LHCN-M2 (cell line): ENCODE results near the gene TMEM212. TPM values are rescaled to one million over a fixed set of nuclear protein-coding genes. Genes with fewer than 3 reads are reported as not detected.
"Not testable (repeated sequence)": the region's sequence is repeated elsewhere in the genome, so short reads cannot be mapped to it uniquely, and the experiment has no call there.

Experiments used
- DNase-seq: peaks from one replicate; pipeline ENCODE4 v3.0.0-alpha.2; 2012; ENCODE audit warnings: low read depth
- total RNA-seq: library from RNA; depleted of rRNA; stranded (reverse); fragments of >200 nt; gene quantifications from 2 replicates; pipeline ENCODE4 v1.2.3, GENCODE V29; 2014; rRNA removed

TMEM212 gene
- total RNA-seq, 1 experiment from 2014 or later: not detected

GRCh38 chr3:171883893-171884279 is 40.7 kb downstream of the TMEM212 start:
- DNase-seq: no peak

DNA sequence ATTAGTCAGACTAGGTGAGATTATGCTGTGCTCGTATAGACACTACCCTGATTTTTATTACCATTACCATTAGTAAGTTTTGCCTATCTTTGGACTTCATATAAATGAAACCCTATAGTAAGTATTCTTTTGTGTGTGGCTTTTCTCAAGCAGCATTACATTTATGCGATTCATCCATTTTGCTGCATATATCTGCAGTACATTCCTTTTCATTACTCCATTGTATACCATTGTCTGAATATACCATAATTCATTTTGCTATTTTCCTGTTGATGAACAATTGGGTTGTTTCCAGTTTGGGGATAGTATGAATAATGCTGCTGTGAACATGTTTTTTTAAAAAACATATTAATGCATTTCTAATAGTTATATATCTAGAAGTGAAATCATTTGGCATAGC is 45.3 kb downstream of the TMEM212 start:
- no peak for DNase-seq

- no peak for DNase-seq
Measured at GRCh38 chr3:171890398-171890797, 47.2 kb downstream of the TMEM212 start.

DNA sequence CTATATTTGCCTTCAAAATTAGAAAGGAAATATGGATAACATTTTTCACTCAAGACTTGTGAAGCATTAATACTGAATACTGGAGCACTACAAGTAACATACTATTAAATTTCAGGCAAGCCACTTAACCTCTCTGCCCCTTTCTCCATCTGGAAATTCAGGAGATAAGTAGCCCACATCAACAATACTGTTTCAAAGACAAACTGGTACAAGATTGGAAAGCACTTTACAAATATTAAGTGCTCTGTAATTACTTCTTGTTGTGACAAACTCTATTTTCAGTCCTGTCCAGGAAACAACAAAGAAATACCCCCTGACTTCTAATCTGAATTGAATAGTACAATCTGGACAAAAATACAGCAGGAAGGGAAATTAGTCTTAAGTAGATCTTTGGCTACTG is 49.3 kb downstream of the TMEM212 start:
- no peak for DNase-seq

GRCh38 chr3:171895291-171895690 is 52.1 kb downstream of the TMEM212 start:
- no peak for DNase-seq

DNA sequence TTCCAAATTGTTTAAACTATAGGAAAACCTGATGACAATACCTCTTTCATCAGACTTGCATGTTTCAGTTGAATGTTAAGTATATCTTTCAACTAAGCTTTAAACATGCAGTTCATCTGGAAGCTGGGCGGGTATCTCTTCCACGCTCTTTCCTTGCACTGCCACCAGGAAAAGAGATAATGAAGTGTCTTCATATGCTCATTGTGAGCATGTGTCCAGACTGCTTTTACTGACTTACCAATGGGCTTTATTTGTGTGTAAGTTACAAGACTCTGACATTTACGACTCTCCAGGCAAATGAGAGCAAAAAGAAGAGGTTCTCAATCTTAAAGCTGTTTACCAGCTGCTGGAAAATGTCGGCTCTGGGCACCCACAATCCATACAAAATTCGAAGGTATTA is 52.8 kb downstream of the TMEM212 start:
- DNase-seq: no peak

DNA sequence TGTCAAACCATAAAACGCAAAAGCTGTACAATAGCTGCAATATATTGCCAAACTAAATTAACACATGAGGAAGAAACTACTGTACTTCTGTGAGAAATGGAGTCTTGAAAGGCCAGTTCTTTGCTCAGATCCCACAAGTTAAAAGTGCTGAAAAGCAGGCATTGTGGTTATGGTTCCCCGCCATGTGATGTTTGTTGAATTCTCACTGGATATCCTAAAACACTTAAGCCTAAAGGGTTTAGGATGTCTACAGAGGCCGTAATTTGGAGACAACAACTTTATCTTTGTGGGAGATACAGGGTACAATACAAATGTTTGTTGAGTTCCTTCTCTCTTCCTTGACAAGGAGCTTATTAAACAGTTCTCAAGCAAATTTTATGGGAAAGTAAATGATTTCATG is 53.2 kb downstream of the TMEM212 start:
- DNase-seq: no peak

DNA sequence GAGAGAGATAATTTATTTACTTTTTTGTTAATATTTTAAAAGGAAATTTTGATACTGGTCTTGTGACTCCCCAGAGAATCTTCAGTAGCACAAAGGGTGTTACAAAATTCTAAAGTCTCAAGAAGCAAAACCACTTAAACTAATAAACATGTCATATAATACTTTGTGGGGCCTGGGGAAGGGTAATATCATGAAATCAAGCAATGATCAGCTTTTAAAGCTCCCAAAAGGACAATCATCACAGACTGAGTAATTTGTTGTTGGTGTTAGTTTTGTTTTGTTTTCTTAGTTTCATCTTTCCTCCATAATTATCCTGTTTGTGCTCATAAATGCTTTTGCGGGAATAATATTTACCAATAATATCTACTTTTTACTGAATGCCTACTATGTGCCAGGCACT is 55.0 kb downstream of the TMEM212 start:
- DNase-seq: no peak

- no peak for DNase-seq
Measured at GRCh38 chr3:171900446-171900845, 57.3 kb downstream of the TMEM212 start.

- peak; percentile 11 for DNase-seq
Measured at GRCh38 chr3:171901615-171902312, 58.6 kb downstream of the TMEM212 start.

DNA sequence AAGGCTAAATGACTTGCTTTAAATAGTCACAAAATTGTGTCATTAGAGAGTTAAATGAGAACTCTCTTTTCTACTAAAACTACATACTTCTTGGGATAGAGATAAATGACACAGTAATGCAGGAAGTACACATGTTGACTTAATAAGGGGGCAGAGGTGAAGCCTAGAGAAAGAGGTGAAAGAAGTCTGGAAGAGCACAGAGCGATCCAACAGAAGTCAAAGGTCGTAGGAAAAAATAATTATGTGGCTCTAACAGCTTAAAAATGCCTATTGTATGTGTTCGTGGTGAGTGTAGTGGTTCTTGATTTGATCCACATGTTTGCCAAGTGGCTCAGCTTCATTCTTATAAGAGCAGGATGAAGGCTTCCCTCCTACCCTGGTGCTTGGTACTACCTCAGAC is 61.7 kb downstream of the TMEM212 start:
- no peak for DNase-seq

DNA sequence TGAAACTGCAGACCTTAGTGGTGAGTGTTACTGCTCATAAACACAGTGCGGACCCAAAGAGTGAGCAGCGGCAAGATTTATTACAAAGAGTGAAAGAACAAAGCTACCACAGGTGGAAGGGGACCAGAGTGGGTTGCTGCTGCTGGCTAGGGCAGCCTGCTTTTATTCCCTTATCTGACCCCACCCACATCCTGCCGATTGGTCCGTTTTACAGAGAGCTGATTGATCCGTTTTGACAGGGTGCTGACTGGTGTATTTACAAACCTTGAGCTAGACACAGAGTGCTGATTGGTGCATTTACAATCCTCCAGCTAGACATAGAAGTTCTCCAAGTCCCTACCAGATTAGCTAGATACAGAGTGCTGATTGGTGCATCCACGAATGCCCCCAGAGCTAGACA is 63.4 kb downstream of the TMEM212 start:
- DNase-seq: not testable (repeated sequence)

GRCh38 chr3:171906951-171907676 is 64.0 kb downstream of the TMEM212 start:
- no peak for DNase-seq

DNA sequence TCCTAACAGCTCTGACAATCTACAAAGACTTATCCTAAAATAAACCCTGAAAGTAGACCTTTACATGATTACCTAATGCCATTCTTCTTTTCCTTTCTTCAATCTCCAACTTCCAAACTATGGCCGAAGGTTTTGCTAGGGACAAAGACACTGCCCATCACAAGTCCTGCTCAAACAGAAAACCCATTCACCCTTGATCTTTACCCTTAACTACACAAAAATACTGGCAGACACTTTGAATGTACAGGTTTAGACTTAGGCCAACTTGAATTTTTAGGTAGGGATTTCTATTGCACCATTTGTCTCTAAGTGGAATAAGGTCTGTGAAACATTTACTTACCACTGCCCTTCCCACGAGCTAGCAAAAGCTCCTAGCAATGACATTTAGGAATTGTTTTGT is 64.6 kb downstream of the TMEM212 start:
- no peak for DNase-seq

DNA sequence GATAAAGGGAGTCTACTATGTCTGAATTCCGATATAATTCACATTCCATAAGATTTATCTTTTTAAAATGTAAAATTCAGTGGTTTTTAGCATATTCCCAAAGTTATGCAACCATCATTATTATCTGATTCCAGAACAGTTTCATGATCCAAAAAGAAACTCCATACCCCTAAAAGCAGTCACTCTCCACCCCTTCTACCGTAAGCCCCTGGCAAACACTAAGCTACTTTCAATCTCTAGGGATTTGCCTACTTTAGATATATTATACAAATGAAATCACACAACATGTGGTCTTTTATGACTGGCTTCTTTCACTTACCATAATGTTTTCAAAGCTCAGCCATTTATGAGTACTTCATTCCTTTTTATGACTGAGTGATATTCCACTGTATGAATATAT is 65.6 kb downstream of the TMEM212 start:
- DNase-seq: no peak

Other genes with a start within 250 kb of the TMEM212 start
- 1.1 and 1.5 TPM in 2 replicates for gene PLD1, start 32.9 kb upstream of the TMEM212 start, total RNA-seq
- gene FNDC3B, start 196.2 kb downstream of the TMEM212 start, total RNA-seq: 38.6 and 40.4 TPM in 2 replicates